ENCODE results near the gene PLB1. TPM values are rescaled to one million over a fixed set of nuclear protein-coding genes. Genes with fewer than 3 reads are reported as not detected.

The PLB1 gene
- total RNA-seq, 4 donors from 2014 or later, result 6.3 to 15.4 (median 10.9) TPM

- ATAC-seq (ENCODE audit: low FRiP score) (no peak), DNase-seq (ENCODE audit: low spot score) (no peak)
- no peak for TF ChIP-seq CTCF (IDR thresholded peaks at IDR 0.05)
Measured at GRCh38 chr2:28676152-28676835, 180.4 kb downstream of the PLB1 start.

- ATAC-seq (ENCODE audit: low FRiP score), result no peak
- TF ChIP-seq CTCF (IDR thresholded peaks at IDR 0.05), result no peak
- DNase-seq (ENCODE audit: low spot score), result no peak
Measured at GRCh38 chr2:28678175-28678855, 182.5 kb downstream of the PLB1 start.

GRCh38 chr2:28678944-28679343 is 183.1 kb downstream of the PLB1 start:
- DNase-seq (ENCODE audit: low spot score) (no peak), ATAC-seq (ENCODE audit: low FRiP score) (no peak)
- no peak for TF ChIP-seq CTCF (IDR thresholded peaks at IDR 0.05)

- ATAC-seq (ENCODE audit: low FRiP score) (no peak), DNase-seq (ENCODE audit: low spot score) (no peak)
- TF ChIP-seq CTCF (IDR thresholded peaks at IDR 0.05), result no peak
Measured at GRCh38 chr2:28680657-28681056, 184.8 kb downstream of the PLB1 start.

GRCh38 chr2:28681158-28681571 is 185.3 kb downstream of the PLB1 start:
- no peak for TF ChIP-seq CTCF (IDR thresholded peaks at IDR 0.05)
- ATAC-seq (ENCODE audit: low FRiP score), result peak; percentile 83
- no peak for DNase-seq (ENCODE audit: low spot score)

- TF ChIP-seq CTCF (IDR thresholded peaks at IDR 0.05), result no peak
- ATAC-seq (ENCODE audit: low FRiP score) (no peak), DNase-seq (ENCODE audit: low spot score) (no peak)
Measured at GRCh38 chr2:28681606-28682005, 185.7 kb downstream of the PLB1 start.

Measured in omental fat pad (tissue), 4 donors.